Measurements from ENCODE around the gene CSF1R. TPM values are rescaled to one million over a fixed set of nuclear protein-coding genes. Genes with fewer than 3 reads are reported as not detected.

The CSF1R gene
- total RNA-seq, 8 experiments from 2014 or later: 0.16 to 0.94 (median 0.53) TPM

- no peak for ATAC-seq (replicated peaks in 6 of 8)
- H3K27ac ChIP-seq: no peak overlapping the region
- in situ Hi-C loops (cut with MboI; ENCODE audit: low pct_unique_long_range_greater_than_20kb in 2 of 9, low sequenced_read_pairs in 9 of 9, unreplicated experiment in 9 of 9): no loop called here
- 79 to 100% (median 90%) methylated on average over 1 to 4 of the region's 25 CpGs; no CpG with 5 or more reads in 6 of the 10 experiments for WGBS, 10 experiments
- H3K4me3 ChIP-seq: no peak overlapping the region
- no peaks in the 10 kb centered on the region for H3K4me1 ChIP-seq (replicated peaks in 1 of 2)
These were observed 16.4 kb downstream of the CSF1R start for GRCh38 chr5:150069672-150070627.

GRCh38 chr5:150068961-150069645, 17.3 kb downstream of the CSF1R start:
- Histone ChIP-seq H3K4me1 (replicated peaks in 1 of 2) (no peaks in the 10 kb centered on the region), H3K27ac (no peak overlapping the region), H3K4me3 (no peak overlapping the region)
- no peak for ATAC-seq (replicated peaks in 6 of 8)
- in situ Hi-C loops (cut with MboI; ENCODE audit: low pct_unique_long_range_greater_than_20kb in 2 of 9, low sequenced_read_pairs in 9 of 9, unreplicated experiment in 9 of 9): no loop called here
- WGBS, 10 experiments: 30 to 77% (median 72%) methylated on average over 2 to 7 of the region's 12 CpGs; no CpG with 5 or more reads in 4 of the 10 experiments

- no peak for ATAC-seq (replicated peaks in 6 of 8)
- Histone ChIP-seq H3K4me3 (no peak overlapping the region), H3K4me1 (replicated peaks in 1 of 2) (no peaks in the 10 kb centered on the region), H3K27ac (no peak overlapping the region)
- in situ Hi-C loops (cut with MboI; ENCODE audit: low pct_unique_long_range_greater_than_20kb in 2 of 9, low sequenced_read_pairs in 9 of 9, unreplicated experiment in 9 of 9): no loop called here
- WGBS, 10 experiments: 0 to 80% (median 36%) methylated on average over 1 to 3 of the region's 4 CpGs; no CpG with 5 or more reads in 6 of the 10 experiments
These were observed 17.9 kb downstream of the CSF1R start for GRCh38 chr5:150068472-150068871.

DNA sequence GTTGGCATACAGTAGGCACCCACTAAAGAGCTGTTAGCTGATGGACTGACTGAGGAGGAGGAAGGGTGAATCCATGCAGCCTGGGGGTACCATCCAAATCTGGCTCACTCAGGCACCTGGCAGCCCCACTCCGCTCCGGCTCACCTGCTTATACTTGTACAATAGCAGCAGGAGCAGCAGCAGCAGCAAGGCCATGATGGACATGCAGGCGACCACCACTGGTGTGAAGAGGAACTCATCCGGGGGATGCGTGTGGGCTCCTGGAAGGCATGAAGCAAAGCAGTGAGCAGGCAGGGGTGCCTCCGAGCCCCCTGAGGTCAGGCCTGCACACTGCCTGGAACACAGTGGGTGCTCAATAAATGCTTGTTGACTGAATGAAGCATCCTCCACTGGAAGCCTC, 18.3 kb downstream of the CSF1R start:
- Histone ChIP-seq H3K4me3 (no peak overlapping the region), H3K27ac (no peak overlapping the region), H3K4me1 (replicated peaks in 1 of 2) (no peaks in the 10 kb centered on the region)
- no peak for ATAC-seq (replicated peaks in 6 of 8)
- 76 to 100% (median 86%) methylated on average over 1 to 4 of the region's 6 CpGs; no CpG with 5 or more reads in 6 of the 10 experiments for WGBS, 10 experiments
- in situ Hi-C loops (cut with MboI; ENCODE audit: low pct_unique_long_range_greater_than_20kb in 2 of 9, low sequenced_read_pairs in 9 of 9, unreplicated experiment in 9 of 9): no loop called here

DNA sequence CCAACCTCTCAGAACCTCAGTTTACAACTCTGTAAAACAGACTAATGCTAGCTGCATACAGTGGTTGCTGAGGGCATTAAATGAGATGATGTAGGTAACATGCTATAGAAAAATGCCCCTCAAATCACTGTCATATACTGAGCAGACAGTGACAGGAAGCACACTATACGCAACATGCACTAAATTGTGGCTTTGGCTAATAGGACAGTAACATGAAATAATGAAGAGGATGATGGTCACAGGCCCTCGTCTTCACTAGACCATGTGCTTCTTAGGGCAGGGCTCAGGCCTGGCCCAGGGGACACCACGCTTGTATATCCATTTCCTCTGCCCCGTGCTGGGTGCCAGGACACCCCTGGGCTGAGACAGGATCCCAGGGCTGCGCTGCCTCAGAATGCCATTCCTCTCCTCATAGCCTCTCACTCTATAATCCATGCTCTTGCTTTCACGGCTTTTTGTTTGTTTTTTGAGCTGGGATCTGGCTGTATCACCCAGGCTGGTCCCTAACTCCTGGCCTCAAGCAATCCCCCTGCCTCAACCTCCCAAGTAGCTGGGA, 18.9 kb downstream of the CSF1R start:
- Histone ChIP-seq H3K4me1 (replicated peaks in 1 of 2) (no peaks in the 10 kb centered on the region), H3K4me3 (no peak overlapping the region), H3K27ac (no peak overlapping the region)
- 40 to 87% (median 60%) methylated on average over 1 to 5 of the region's 6 CpGs; no CpG with 5 or more reads in 5 of the 10 experiments for WGBS, 10 experiments
- no peak for ATAC-seq (replicated peaks in 6 of 8)
- in situ Hi-C loops (cut with MboI; ENCODE audit: low pct_unique_long_range_greater_than_20kb in 2 of 9, low sequenced_read_pairs in 9 of 9, unreplicated experiment in 9 of 9): no loop called here

DNA sequence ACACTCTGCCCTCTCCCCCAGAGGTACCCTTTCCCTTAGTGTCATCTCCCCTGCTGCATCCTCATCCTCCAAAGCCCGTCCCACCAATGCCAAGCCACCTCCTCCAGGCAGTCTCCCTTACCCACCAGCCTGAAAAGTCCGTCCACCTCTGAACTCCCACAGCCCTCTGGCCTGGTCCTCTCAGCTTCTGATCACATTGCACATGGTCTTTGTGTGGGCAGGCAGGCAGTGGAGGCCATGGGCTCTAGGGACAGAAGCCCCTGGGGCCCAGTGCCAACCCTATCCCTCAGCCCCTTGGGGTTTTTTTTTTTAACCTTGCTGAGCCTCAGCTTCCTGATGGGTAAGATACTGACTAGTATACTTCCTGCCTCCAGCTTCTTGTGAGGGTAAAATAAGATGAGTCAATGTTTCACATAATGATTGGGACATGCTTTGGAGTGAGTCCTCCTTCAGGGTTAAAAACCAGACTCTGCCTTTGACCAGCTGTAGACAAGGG, 19.4 kb downstream of the CSF1R start:
- in situ Hi-C loops (cut with MboI; ENCODE audit: low pct_unique_long_range_greater_than_20kb in 2 of 9, low sequenced_read_pairs in 9 of 9, unreplicated experiment in 9 of 9): no loop called here
- Histone ChIP-seq H3K4me3 (no peak overlapping the region), H3K27ac (no peak overlapping the region), H3K4me1 (replicated peaks in 1 of 2) (no peaks in the 10 kb centered on the region)
- 80 to 83% (median 80%) methylated on average over 1 to 2 of the region's 2 CpGs; no CpG with 5 or more reads in 7 of the 10 experiments for WGBS, 10 experiments
- ATAC-seq (replicated peaks in 6 of 8): no peak

DNA sequence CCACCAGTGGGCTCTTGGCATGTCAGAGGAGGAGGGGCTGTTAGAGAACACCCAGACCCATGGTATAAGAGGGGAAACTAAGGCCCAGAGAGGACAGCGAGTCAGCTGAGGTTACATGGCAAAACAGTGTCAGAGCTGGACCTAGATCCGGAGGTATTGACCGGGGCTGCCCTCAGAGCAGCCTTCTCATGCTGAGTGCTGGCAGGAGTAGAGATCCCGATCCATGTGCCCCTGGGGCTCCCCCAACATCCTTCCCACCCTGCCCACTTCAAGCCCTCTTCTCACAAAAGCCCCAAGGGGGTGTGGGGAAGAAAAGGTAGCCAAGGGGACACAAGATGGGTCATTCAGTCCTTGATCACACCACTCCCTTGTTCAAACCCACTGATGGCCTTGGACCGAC, 19.9 kb downstream of the CSF1R start:
- H3K27ac ChIP-seq: no peak overlapping the region
- 83 to 90% methylated on average over 1 to 4 of the region's 5 CpGs; no CpG with 5 or more reads in 8 of the 10 experiments for WGBS, 10 experiments
- no peak overlapping the region for H3K4me3 ChIP-seq
- no peaks in the 10 kb centered on the region for H3K4me1 ChIP-seq (replicated peaks in 1 of 2)
- in situ Hi-C loops (cut with MboI; ENCODE audit: low pct_unique_long_range_greater_than_20kb in 2 of 9, low sequenced_read_pairs in 9 of 9, unreplicated experiment in 9 of 9): no loop called here
- no peak for ATAC-seq (replicated peaks in 6 of 8)

DNA sequence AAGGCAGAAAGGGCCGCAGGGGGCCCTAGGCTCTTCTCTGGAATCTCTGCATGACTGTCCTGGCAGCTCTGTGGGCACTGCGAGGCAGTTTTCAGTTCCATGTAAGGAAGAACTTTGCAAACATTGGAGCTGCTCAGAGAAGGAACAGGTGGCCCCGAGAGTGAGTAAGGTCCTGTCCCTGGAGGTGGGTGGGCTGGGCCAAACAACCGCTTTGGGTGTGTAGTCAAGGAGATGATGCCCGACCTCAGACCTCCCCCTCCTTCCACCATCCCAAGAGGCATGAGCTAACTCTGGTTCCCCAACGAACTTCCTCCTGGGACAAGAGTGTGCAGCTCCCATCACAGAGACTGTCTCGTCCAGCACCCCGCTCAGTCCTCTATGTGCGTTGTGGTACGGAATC, 20.5 kb downstream of the CSF1R start:
- Histone ChIP-seq H3K4me3 (no peak overlapping the region), H3K4me1 (replicated peaks in 1 of 2) (no peaks in the 10 kb centered on the region), H3K27ac (no peak overlapping the region)
- ATAC-seq (replicated peaks in 6 of 8): no peak
- WGBS, 10 experiments: 33 to 100% (median 72%) methylated on average over 1 to 6 of the region's 10 CpGs; no CpG with 5 or more reads in 4 of the 10 experiments
- in situ Hi-C loops (cut with MboI; ENCODE audit: low pct_unique_long_range_greater_than_20kb in 2 of 9, low sequenced_read_pairs in 9 of 9, unreplicated experiment in 9 of 9): no loop called here

DNA sequence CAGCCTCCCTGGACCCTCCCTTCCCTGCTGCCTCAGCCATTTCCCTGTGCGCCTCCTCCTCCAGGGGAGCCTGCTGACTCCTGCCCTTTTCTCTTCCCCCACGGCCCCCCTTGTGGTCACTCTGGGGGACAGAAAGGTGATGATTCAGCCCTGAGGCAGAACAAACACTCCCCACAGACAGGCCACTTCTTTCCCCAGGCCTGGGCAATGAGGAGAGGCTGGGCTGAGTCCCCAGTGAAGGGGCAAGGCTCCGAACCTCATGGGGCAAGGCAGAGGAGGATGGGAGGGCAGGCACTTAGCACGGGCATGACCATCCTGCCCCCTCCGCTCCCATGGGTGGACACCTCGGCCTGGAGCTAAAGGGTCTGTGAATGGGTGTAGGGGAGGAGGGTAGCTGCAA, 21.0 kb downstream of the CSF1R start:
- WGBS, 10 experiments: 6 to 80% (median 60%) methylated on average over 1 to 3 of the region's 6 CpGs; no CpG with 5 or more reads in 5 of the 10 experiments
- H3K27ac ChIP-seq: no peak overlapping the region
- peak in 2 of 8 experiments; percentile 24 to 31 for ATAC-seq (replicated peaks in 6 of 8)

GRCh38 chr5:150064681-150065220, 21.6 kb downstream of the CSF1R start:
- in situ Hi-C loops (cut with MboI; ENCODE audit: low pct_unique_long_range_greater_than_20kb in 2 of 9, low sequenced_read_pairs in 9 of 9, unreplicated experiment in 9 of 9): no loop called here
- Histone ChIP-seq H3K4me3 (no peak overlapping the region), H3K4me1 (replicated peaks in 1 of 2) (no peaks in the 10 kb centered on the region), H3K27ac (no peak overlapping the region)
- no peak for ATAC-seq (replicated peaks in 6 of 8)
- 78 to 79% methylated on average over 4 to 5 of the region's 7 CpGs; no CpG with 5 or more reads in 8 of the 10 experiments for WGBS, 10 experiments

More for the DNA sequence above, 21.0 kb downstream of the CSF1R start:
- Histone ChIP-seq H3K4me1 (replicated peaks in 1 of 2) (no peaks in the 10 kb centered on the region), H3K4me3 (no peak overlapping the region)
- in situ Hi-C loops (cut with MboI; ENCODE audit: low pct_unique_long_range_greater_than_20kb in 2 of 9, low sequenced_read_pairs in 9 of 9, unreplicated experiment in 9 of 9): no loop called here

- no peaks in the 10 kb centered on the region for H3K4me1 ChIP-seq (replicated peaks in 1 of 2)
- H3K4me3 ChIP-seq: no peak overlapping the region
- no peak overlapping the region for H3K27ac ChIP-seq
- ATAC-seq (replicated peaks in 6 of 8): no peak
- in situ Hi-C loops (cut with MboI; ENCODE audit: low pct_unique_long_range_greater_than_20kb in 2 of 9, low sequenced_read_pairs in 9 of 9, unreplicated experiment in 9 of 9): no loop called here
- 71 to 100% (median 80%) methylated on average over 1 to 2 of the region's 5 CpGs; no CpG with 5 or more reads in 3 of the 10 experiments for WGBS, 10 experiments
These were observed 22.7 kb downstream of the CSF1R start for GRCh38 chr5:150063638-150064037.

DNA sequence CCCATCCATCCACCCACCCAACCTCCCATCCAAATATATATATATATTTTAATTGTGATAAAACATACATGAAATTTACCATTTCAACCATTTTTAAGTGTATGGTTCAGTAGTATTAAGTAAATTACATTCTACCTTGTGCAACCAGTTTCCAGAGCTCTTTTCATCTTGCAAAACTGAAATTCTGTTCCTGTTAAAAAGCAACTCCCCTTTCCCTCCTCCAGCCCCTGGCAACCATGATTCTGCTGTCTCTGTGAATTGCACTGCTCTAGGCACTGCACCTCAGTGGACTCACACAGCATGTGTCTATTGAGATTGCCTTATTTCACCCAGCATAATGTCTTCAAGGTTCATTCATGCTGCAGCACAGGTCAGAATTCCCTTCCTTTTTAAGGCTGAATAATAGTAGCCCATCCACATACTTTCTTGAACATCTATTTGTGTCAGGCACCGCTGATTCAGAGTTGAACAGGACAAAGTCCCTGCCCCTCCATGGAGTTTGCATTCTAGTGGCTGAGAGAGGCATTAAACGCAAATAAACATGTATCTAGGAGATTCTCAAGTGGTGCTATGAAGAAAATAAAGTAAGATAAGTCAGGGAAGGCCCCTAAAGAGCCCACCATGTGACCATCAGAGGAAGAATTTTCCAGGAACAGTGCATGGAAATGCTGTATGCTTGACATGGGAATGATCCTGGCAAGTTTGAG, 24.0 kb downstream of the CSF1R start:
- Histone ChIP-seq H3K4me1 (replicated peaks in 1 of 2) (peaks cover 2% of the 10 kb centered on the region in 2 donors), H3K4me3 (no peak overlapping the region), H3K27ac (no peak overlapping the region)
- 51 to 100% (median 80%) methylated on average over 1 to 2 of the region's 2 CpGs; no CpG with 5 or more reads in 1 of the 10 experiments for WGBS, 10 experiments
- no peak for ATAC-seq (replicated peaks in 6 of 8)
- in situ Hi-C loops (cut with MboI; ENCODE audit: low pct_unique_long_range_greater_than_20kb in 2 of 9, low sequenced_read_pairs in 9 of 9, unreplicated experiment in 9 of 9): no loop called here
